M059J (cell line): ENCODE measurements around the gene TIPIN. TPM values are rescaled to one million over a fixed set of nuclear protein-coding genes. Genes with fewer than 3 reads are reported as not detected.
"Not testable (repeated sequence)": the region's sequence is repeated elsewhere in the genome, so short reads cannot be mapped to it uniquely, and the experiment has no call there.

ENCODE experiments used
- DNase-seq: peaks from one replicate; pipeline ENCODE4 v3.0.0-alpha.2; 2012; ENCODE audit warnings: low read depth
- total RNA-seq: library from RNA; depleted of rRNA; stranded (reverse); fragments of >200 nt; shearing (Covaris generic); gene quantifications from 2 replicates; pipeline ENCODE4 v1.2.3, GENCODE V29; 2014

Gene TIPIN
- total RNA-seq, 1 experiment from 2014 or later = 25.2 TPM

DNA sequence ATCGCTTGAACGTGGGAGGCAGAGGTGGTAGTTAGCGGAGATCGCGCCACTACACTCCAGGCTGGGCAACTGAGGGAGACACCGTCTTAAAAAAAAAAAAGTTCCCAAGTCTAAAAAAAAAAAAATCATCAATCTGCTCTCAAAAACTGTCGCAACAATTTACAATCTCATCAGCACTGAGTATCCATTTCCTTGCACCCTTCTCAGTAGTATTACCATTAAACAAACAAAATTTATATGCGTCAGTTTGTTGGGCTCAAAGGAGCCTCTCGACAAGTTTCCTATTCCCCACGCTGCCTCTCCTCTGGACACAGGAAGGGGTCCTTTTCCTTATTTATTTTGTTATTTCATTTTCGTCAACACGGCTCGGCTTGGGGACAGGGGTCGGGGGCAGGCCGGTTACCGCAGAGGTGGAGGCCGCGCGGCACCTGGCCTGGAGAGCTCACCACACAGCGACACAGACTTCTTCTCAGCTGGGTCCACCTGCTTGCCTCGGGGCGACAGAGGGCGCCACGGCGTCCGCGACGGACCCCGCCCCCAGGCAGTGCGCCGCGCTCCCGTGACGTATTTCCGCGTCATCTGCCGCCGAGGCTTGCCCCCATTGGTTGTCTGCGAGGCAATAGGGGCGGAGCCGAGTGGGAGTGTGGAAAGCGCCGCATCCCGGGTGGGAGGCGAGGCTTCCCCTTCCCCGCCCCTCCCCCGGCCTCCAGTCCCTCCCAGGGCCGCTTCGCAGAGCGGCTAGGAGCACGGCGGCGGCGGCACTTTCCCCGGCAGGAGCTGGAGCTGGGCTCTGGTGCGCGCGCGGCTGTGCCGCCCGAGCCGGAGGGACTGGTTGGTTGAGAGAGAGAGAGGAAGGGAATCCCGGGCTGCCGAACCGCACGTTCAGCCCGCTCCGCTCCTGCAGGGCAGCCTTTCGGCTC, 30.0 kb upstream of the TIPIN start, which contains the start of gene MAP2K1:
Gene MAP2K1 (plus strand): TSS at position 709 of the 920 bp plus-strand sequence. CDS start 436 bp downstream, outside the sequence.
- peak; percentile 94 for DNase-seq

DNA sequence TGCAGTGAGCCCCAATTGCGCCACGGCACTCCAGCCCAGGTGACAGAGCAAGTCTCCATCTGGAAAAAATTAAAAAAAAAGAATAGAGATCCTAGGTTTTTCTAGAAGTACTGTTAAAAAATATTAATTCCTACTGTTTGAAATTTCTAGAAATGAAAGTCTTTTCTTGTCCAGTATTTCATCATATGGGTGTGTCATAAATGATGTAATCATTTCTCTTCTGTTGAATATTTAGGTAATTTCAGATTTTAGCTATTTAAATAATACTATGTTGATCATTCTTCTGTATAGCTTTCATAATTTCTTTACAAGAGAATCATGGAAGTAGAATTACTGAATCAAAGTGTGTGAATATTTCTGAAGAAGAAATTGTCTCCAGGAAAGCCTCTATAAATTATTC, 24.9 kb upstream of the TIPIN start:
- not testable (repeated sequence) for DNase-seq

DNA sequence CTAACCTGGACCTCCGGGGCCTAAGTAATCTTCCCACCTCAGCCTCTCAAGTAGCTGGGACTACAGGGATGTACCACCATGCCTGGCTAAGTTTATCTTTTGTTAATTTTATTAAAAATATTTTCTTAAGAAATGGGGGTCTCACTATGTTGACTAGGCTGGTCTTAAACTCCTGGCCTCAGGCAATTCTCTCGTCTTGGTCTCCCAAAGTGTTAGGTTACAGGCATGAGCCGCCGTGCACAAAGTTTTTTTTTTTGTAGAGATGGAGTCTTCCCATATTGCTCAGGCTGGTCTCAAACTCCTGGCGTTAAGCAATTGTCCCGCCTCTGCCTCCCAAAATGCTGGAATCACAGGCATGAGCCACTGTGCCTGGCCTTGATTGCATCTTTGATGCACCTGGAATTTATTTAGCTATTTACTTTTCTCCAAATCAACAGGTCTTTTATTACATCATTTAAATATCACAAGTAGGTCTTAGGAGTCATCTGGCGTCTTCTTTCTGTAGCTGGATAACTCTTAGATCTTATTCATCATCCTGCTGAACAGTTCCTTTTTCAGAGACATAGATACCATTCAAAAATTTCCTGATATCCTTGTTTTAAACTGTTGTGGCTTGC, 22.4 kb upstream of the TIPIN start:
- DNase-seq = no peak

GRCh38 chr15:66374179-66374578, 17.7 kb upstream of the TIPIN start:
- no peak for DNase-seq

DNA sequence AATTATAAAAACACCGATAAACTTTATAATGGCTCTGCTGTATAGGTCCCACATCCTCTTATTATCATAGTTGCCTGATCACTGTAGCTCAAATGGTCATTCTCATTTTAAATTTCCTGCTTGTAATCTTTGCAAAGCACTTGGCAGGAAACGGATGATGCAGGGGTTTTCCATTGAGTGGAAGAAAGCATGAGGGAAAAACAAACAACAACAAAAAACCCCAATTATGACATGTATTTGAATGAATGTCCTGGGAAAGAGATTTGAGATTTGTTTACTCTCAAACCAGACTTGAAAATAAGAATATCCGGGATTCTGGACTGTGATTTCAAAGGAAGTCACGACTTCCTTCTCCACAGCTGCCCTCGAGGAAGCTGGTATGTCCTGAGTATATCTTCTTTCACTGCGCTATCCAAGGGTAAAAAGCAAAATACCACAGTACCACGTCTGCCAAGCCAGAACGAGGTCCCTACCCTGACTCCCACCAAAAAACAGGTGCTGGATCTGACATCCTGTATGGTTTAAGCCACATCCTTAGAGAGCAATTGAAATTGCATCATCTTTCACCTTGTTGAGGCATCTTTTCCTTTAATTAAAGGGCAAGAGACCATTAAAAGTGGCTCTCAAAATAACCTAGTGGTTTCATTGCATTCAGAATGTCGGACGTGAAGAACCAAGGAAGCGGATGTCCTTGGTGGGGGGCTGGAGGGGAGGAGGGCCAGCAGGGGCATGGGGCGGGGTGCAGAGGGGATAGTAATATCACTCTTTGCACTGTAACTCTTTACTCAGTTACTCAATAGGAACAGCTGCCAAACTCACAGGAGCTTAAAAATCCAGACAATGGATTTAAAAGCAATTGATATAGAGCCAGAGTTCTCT, 13.5 kb upstream of the TIPIN start:
- peak; percentile 12 for DNase-seq

- no peak for DNase-seq
These were observed 8.6 kb upstream of the TIPIN start for GRCh38 chr15:66364944-66365528.

- no peak for DNase-seq
These were observed 6.3 kb upstream of the TIPIN start for GRCh38 chr15:66362776-66363175.

DNA sequence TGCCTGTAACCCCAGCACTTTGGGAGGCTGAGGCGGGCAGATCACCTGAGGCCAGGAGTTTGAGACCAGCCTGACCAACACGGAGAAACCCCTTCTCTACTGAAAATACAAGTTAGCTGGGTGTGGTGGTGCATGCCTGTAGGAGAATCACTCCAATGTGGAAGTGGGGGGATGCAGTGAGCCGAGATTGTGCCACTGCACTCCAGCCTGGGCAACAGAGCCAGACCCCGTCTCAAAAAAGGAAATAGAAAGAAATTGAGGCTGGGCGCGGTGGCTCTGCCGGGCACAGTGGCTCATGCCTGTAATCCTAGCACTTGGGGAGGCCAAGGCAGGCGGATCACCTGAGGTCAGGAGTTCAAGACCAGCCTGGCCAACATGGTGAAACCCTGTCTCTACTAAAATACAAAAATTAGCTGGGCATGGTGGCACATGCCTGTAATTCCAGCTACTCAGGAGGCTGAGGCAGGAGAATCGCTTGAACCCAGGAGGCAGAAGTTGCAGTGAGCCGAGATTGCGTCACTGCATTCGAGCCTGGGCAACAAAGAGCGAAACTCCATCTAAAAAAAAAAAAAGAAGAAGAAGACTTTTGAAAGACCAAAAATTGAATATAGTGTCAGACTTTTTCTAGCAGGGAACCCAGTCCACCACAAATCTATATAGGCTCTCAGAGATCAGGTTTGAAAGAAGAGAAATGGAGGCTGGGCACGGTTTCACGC, 5.4 kb upstream of the TIPIN start:
- DNase-seq = not testable (repeated sequence)

DNA sequence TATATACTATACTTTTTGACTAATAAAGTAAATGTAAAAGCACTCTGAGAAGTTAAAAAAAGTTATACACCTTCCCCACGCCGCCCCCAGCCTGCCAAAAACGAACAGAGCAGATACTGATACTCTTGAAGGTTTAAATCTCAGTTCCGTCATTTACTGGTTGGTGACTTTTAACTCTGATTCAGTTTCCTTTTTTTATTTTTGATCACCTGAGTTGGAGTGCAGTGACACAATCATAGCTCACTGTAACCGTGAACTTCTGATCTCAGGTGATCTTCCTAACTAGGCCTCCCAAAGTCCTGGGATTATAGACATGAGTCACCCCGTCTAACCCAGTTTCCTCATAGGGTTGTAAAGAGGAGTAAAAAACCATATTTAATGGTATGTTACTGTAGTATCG, 3.3 kb upstream of the TIPIN start:
- DNase-seq = peak; percentile 30

GRCh38 chr15:66356077-66356358, 467 bp downstream of the TIPIN start:
- no peak for DNase-seq

DNA sequence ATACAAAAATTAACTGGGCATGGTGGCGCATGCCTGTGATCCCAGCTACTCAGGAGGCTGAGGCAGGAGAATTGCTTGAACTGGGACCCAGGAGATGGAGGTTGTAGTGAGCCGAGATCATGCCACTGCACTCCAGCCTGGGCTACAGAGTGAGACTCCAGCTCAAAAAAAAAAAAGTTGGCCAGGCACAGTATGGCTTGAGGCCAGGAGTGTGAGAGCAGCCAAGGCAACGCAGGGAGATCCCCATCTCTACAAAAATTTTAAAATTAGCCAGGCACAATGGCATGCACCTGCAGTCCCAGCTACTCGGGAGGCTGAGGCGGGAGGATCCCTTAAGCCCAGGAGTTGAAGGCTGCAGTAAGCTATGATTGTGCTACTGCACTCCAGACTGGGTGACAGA, 8.0 kb downstream of the TIPIN start:
- DNase-seq = not testable (repeated sequence)

- DNase-seq = no peak
These were observed 27.7 kb downstream of the TIPIN start for GRCh38 chr15:66328771-66329170.

- no peak for DNase-seq
These were observed 28.7 kb downstream of the TIPIN start for GRCh38 chr15:66327736-66328135.

DNA sequence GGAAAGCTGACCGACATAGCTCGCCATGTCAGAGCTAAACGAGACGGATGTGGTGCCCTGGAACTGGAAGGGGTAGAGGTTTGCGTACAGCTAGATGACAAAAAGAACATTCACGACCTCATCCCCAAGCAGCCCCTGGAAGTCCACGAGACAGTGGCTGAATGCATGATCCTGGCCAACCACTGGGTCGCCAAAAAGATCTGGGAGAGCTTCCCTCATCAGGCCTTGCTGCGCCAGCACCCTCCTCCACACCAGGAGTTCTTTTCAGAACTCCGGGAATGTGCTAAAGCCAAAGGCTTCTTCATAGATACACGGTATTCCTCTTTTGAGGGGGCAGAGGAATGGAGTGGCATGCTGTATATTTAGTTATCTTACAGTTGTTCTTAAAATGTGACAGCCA, 30.4 kb downstream of the TIPIN start:
- no peak for DNase-seq

- no peak for DNase-seq
These were observed 33.1 kb downstream of the TIPIN start for GRCh38 chr15:66323312-66323928.

GRCh38 chr15:66312144-66312543, 44.3 kb downstream of the TIPIN start:
- no peak for DNase-seq

- DNase-seq = no peak
These were observed 45.7 kb downstream of the TIPIN start for GRCh38 chr15:66310786-66311185.

- DNase-seq = no peak
These were observed 46.7 kb downstream of the TIPIN start for GRCh38 chr15:66309828-66310227.

DNA sequence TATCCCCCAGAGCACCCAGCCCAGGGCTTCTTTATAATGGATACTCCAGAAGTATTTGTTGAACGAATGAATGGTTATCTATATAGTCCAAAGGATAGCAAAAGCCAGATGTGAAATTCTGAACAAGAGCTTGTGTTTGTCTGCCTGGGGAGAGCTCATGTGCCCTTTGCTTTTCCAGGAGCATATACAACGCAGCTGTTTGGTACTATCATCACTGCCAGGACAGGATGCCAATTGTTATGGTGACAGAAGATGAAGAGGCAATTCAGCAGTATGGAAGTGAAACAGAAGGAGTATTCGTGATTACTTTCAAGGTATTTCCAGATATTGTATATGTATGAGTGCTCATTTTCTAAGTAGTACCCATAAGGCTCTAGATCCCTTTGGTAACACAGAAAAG, 48.0 kb downstream of the TIPIN start:
- no peak for DNase-seq

GRCh38 chr15:66306381-66306780, 50.1 kb downstream of the TIPIN start:
- no peak for DNase-seq

DNA sequence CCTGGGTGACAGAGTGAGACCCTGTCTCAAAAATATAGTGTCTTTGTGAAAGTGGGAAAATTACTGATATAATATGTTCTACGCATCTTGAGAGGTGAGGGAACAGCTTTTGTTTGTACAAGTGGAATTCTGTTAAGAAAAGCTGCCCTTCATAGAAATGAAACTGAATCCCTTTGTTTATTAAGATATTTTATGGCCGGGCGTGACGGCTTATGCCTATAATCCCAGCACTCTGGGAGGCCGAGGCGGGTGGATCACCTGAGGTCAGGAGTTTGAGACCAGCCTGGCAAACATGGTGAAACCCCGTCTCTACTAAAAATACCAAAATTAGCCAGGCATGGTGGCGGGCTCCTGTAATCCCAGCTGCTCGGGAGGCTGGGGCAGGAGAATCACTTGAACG, 52.1 kb downstream of the TIPIN start:
- not testable (repeated sequence) for DNase-seq
